HCT116 (cell line): ENCODE data around the gene SLC6A7. TPM values are rescaled to one million over a fixed set of nuclear protein-coding genes. Genes with fewer than 3 reads are reported as not detected.

Source experiments
- ATAC-seq: fragments of 200-7000 bp; cut with Tn5 transposase; 2 replicates; pipeline ENCODE4 v1.9.1; 2020; ENCODE audit warnings: mild to moderate bottlenecking, moderate library complexity
- BruUV-seq: library from RNA; stranded (reverse); fragments of 400-500 nt; replicated peaks from 2 replicates; lab custom pipeline; 2021; lab: Mats Ljungman, UMichigan
- CTCF ChIA-PET: fragments of 300-600 bp; sonication (Branson Sonifier 250); formaldehyde crosslinking; loops from one replicate; lab custom pipeline; 2021; ENCODE audit warnings: antibody characterized with exemption; lab: Charles Lee
- POLR2A ChIA-PET: fragments of 300-600, 350-600 bp; sonication (Branson Sonifier 250); formaldehyde crosslinking; loops from one replicate; lab custom pipeline; 2021; ENCODE audit warnings: antibody characterized with exemption; lab: Charles Lee
- RAD21 ChIA-PET, 2 experiments: fragments of 300-600 bp; sonication (Branson Sonifier 250); formaldehyde crosslinking; loops; one replicate each; lab custom pipeline; 2023; ENCODE audit warnings: low total read pairs in 2 of 2; ENCODE audit not compliant: uncharacterized antibody in 2 of 2, unreplicated experiment in 2 of 2, low non-redundant PET in 1 of 2; lab: Charles Lee
- DNase-seq: peaks from one replicate; pipeline ENCODE4 v3.0.0-alpha.2; 2010; ENCODE audit warnings: low read depth, low spot score
- H2AFZ ChIP-seq: fragments of 200-600 bp; shearing (Covaris generic), sonication (generic); 2 replicates; pipeline ENCODE4 v1.6.1; 2017; ENCODE audit warnings: low read depth, mixed run types, mixed read lengths, antibody characterized with exemption, low read length; ENCODE audit not compliant: poor library complexity, severe bottlenecking
- H3K27ac ChIP-seq: 2 replicates; pipeline ENCODE4 v1.5.1; 2012; ENCODE audit warnings: low read depth, low read length
- H3K27me3 ChIP-seq: fragments of 200-600 bp; sonication (generic); 2 replicates; pipeline ENCODE4 v1.6.1; 2016; ENCODE audit warnings: mixed run types, low read length, mixed read lengths; ENCODE audit not compliant: insufficient read depth
- H3K36me3 ChIP-seq, 2 experiments: fragments of 200-500 bp in 1 of 2; fragments of 200-600 bp in 1 of 2; sonication (Bioruptor generic) in 1 of 2; sonication (generic) in 1 of 2; 2 replicates each; pipeline versions ENCODE4 v1.5.1 to v1.6.1; 2014 to 2016; ENCODE audit warnings: low read length in 2 of 2, inconsistent platforms in 1 of 2, mixed read lengths in 1 of 2, mixed run types in 1 of 2; ENCODE audit not compliant: insufficient read depth in 2 of 2, control insufficient read depth in 1 of 2
- H3K4me1 ChIP-seq, 2 experiments: fragments of 200-600 bp in 1 of 2; sonication (generic) in 1 of 2; 2 replicates each; pipeline versions ENCODE4 v1.5.1 to v1.6.1; 2012 to 2017; ENCODE audit warnings: low read length in 2 of 2, inconsistent platforms in 1 of 2, mild to moderate bottlenecking in 1 of 2, mixed read lengths in 1 of 2, mixed run types in 1 of 2, moderate library complexity in 1 of 2; ENCODE audit not compliant: insufficient read depth in 2 of 2, control insufficient read depth in 1 of 2
- H3K4me2 ChIP-seq: fragments of 200-600 bp; sonication (generic); 2 replicates; pipeline ENCODE4 v1.6.1; 2017; ENCODE audit warnings: mixed run types, low read length, mixed read lengths
- H3K4me3 ChIP-seq, 2 experiments: fragments of 200-600 bp in 1 of 2; sonication (generic) in 1 of 2; replicated peaks in 1 of 2; 2 replicates each; pipeline ENCODE4 v1.5.1; 2011 to 2016; ENCODE audit warnings: low read length in 2 of 2, control low read depth in 1 of 2, low read depth in 1 of 2, mild to moderate bottlenecking in 1 of 2, mixed read lengths in 1 of 2, mixed run types in 1 of 2
- H3K79me2 ChIP-seq: fragments of 200-600 bp; sonication (generic); 2 replicates; pipeline ENCODE4 v1.6.1; 2017; ENCODE audit warnings: mild to moderate bottlenecking, mixed run types, low read length, moderate library complexity, mixed read lengths; ENCODE audit not compliant: insufficient read depth
- H3K9ac ChIP-seq: fragments of 200-600 bp; sonication (generic); 2 replicates; pipeline ENCODE4 v1.6.1; 2016; ENCODE audit warnings: low read length, mixed read lengths
- H3K9me2 ChIP-seq: fragments of 200-600 bp; sonication (generic), shearing (Covaris generic); 2 replicates; pipeline ENCODE4 v1.6.1; 2017; ENCODE audit warnings: mixed run types, mild to moderate bottlenecking, moderate library complexity; ENCODE audit not compliant: insufficient read depth
- H3K9me3 ChIP-seq, 2 experiments: fragments of 200-500 bp in 1 of 2; fragments of 200-600 bp in 1 of 2; sonication (Bioruptor generic) in 1 of 2; sonication (generic) in 1 of 2; 2 replicates each; pipeline ENCODE4 v1.6.1; 2014 to 2017; ENCODE audit warnings: low read length in 2 of 2, mixed read lengths in 2 of 2, inconsistent platforms in 1 of 2, low read depth in 1 of 2, mild to moderate bottlenecking in 1 of 2, mixed run types in 1 of 2, moderate library complexity in 1 of 2; ENCODE audit not compliant: control insufficient read depth in 1 of 2, insufficient read depth in 1 of 2
- H4K20me1 ChIP-seq: fragments of 200-600 bp; sonication (generic), shearing (Covaris generic); 2 replicates; pipeline ENCODE4 v1.6.1; 2017; ENCODE audit warnings: mixed run types, mild to moderate bottlenecking, moderate library complexity; ENCODE audit not compliant: insufficient read depth
- CEBPB ChIP-seq: IDR thresholded peaks from 2 replicates; pipeline ENCODE4 v1.6.1; 2012; ENCODE audit warnings: low read depth
- EGR1 ChIP-seq: IDR thresholded peaks from 2 replicates; pipeline ENCODE4 v1.6.1; 2012; ENCODE audit warnings: low read depth
- JUND ChIP-seq: IDR thresholded peaks from 2 replicates; pipeline ENCODE4 v1.6.1; 2012
- POLR2AphosphoS5 ChIP-seq: IDR thresholded peaks from 2 replicates; pipeline ENCODE4 v1.6.1; 2011; ENCODE audit warnings: mild to moderate bottlenecking, low read depth, low read length, moderate library complexity
- REST ChIP-seq: IDR thresholded peaks from 2 replicates; pipeline ENCODE4 v1.6.1; 2012; ENCODE audit warnings: low read depth
- SIN3A ChIP-seq: IDR thresholded peaks from 2 replicates; pipeline ENCODE4 v1.6.1; 2012; ENCODE audit warnings: low read depth
- YY1 ChIP-seq: IDR thresholded peaks from 2 replicates; pipeline ENCODE4 v1.6.1; 2011; ENCODE audit warnings: low read length, low read depth, moderate library complexity, mild to moderate bottlenecking; ENCODE audit not compliant: insufficient replicate concordance; ENCODE audit errors: extremely low read depth
- ZFX ChIP-seq: fragments of 450-650 bp; IDR thresholded peaks from 2 replicates; pipeline ENCODE4 v1.6.1; 2017
- ZNF274 ChIP-seq: fragments of 200-500 bp; sonication (Bioruptor generic); IDR thresholded peaks from 2 replicates; pipeline ENCODE4 v1.6.1; 2014; ENCODE audit warnings: mild to moderate bottlenecking, low read depth, low read length, inconsistent platforms
- intact Hi-C: fragments of 100-400 bp; cut with micrococcal nuclease; formaldehyde crosslinking; loops from 2 replicates; pipeline ENCODE4 v1.10.0; 2022
- total RNA-seq: library from RNA; stranded (reverse); gene quantifications from one replicate; pipeline ENCODE4 v1.2.1, GENCODE V29; 2021; ENCODE audit not compliant: unreplicated experiment
- TF ChIP-seq, protein P1 (sequence below): IDR thresholded peaks from 2 replicates; pipeline ENCODE4 v1.6.1; 2011; ENCODE audit warnings: mild to moderate bottlenecking, low read length, moderate library complexity; ENCODE audit not compliant: insufficient replicate concordance; ENCODE audit errors: extremely low read depth

SLC6A7 gene
- total RNA-seq, 1 experiment from 2014 or later, result not detected

DNA sequence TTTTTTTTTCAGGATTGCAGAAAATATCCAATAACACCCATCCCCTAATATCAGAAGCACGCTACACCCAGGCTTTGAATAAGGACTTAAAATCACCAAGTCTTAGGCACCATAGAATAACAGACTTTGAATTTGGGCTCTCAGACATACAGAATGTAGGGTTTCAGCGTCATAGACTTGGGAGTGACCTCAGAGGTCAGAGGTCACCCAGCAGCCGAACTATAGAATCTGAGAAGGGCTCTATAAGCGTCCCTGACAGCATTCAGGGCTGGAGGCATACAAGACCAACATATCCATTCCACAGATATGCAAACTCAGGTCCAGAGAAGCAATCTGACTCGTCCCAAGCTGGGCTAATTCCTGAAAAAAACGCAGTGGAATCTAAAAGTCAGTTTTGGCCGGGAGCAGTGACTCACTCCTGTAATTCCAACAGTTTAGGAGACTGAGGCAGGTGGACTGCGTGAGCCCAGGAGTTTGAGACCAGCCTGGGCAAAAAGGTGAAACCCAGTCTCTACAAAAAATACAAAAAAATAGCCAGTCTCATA lies 34.7 kb downstream of the SLC6A7 start:
- no peak overlapping the region for H3K4me3 ChIP-seq
- no peaks in the 10 kb centered on the region for H3K9me3 ChIP-seq
- no peak overlapping the region for H3K27ac ChIP-seq
- CTCF ChIA-PET, result no interaction called here
- H3K4me1 ChIP-seq, result no peaks in the 10 kb centered on the region
- RAD21 ChIA-PET, result no interaction called here
- H3K4me2 ChIP-seq, result no peak overlapping the region
- no TSS peak for BruUV-seq
- H3K36me3 ChIP-seq, result no peaks in the 10 kb centered on the region
- H3K79me2 ChIP-seq, result no peaks in the 10 kb centered on the region
- no peaks in the 10 kb centered on the region for H4K20me1 ChIP-seq
- TF ChIP-seq POLR2AphosphoS5 (no peak), ZFX (no peak), CEBPB (no peak), EGR1 (no peak), JUND (no peak), ZNF274 (no peak)
- TF ChIP-seq, protein P1, sequence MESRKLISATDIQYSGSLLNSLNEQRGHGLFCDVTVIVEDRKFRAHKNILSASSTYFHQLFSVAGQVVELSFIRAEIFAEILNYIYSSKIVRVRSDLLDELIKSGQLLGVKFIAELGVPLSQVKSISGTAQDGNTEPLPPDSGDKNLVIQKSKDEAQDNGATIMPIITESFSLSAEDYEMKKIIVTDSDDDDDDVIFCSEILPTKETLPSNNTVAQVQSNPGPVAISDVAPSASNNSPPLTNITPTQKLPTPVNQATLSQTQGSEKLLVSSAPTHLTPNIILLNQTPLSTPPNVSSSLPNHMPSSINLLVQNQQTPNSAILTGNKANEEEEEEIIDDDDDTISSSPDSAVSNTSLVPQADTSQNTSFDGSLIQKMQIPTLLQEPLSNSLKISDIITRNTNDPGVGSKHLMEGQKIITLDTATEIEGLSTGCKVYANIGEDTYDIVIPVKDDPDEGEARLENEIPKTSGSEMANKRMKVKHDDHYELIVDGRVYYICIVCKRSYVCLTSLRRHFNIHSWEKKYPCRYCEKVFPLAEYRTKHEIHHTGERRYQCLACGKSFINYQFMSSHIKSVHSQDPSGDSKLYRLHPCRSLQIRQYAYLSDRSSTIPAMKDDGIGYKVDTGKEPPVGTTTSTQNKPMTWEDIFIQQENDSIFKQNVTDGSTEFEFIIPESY, result no peak
- H3K9ac ChIP-seq, result no peak overlapping the region
- DNase-seq (no peak), ATAC-seq (no peak)
- intact Hi-C loops, result no loop called here
- POLR2A ChIA-PET, result no interaction called here
- no peak overlapping the region for H2AFZ ChIP-seq
- H3K27me3 ChIP-seq, result no peaks in the 10 kb centered on the region
- H3K9me2 ChIP-seq, result no peaks in the 10 kb centered on the region

DNA sequence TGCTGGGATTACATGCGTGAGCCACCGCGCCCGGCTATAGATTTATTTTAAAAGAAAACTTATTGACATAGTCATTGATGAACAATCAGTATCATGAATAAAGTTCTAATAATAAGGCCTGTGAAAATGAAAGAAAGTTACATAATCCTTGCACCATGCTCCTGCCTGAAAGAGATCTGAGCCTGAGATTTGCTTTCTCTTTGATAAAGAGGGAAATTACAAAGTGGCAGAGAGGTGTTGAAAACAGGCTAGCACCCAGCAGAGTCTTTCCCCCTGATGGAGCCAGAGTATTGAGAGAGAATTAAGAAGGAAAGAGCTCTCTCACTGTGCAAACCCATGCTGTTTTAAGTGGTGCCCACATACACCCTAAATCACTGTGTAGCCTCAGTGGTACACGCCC lies 37.2 kb downstream of the SLC6A7 start:
- Histone ChIP-seq H4K20me1 (no peaks in the 10 kb centered on the region), H3K9me2 (no peaks in the 10 kb centered on the region), H2AFZ (no peak overlapping the region), H3K27me3 (no peaks in the 10 kb centered on the region), H3K27ac (no peak overlapping the region), H3K4me2 (no peak overlapping the region), H3K79me2 (no peaks in the 10 kb centered on the region), H3K4me1 (no peaks in the 10 kb centered on the region), H3K4me3 (no peak overlapping the region), H3K9ac (no peak overlapping the region)
- ChIA-PET RAD21 (interaction anchor here in 1 of 2 experiments (0.7 kb wide), 1 partner anchor 147 kb away, joined by 4 read pairs; no protein-coding TSS in a partner anchor), POLR2A (no interaction called here), CTCF (no interaction called here)
- no peak for DNase-seq
- intact Hi-C loops, result no loop called here
- no TSS peak for BruUV-seq
- no peak for TF ChIP-seq REST
- no peak for TF ChIP-seq YY1
- TF ChIP-seq SIN3A, result no peak
- TF ChIP-seq CEBPB, result no peak
- TF ChIP-seq, all 23 proteins: peak for 0
- no peaks in the 10 kb centered on the region for H3K9me3 ChIP-seq
- no peak for ATAC-seq
- no peaks in the 10 kb centered on the region for H3K36me3 ChIP-seq
